ENCODE measurements around the gene ERC1.
"Not testable (repeated sequence)": the region's sequence is repeated elsewhere in the genome, so short reads cannot be mapped to it uniquely, and the experiment has no call there.

Gene ERC1

GRCh38 chr12:1329784-1330476, 338.9 kb downstream of the ERC1 start:
- H3K4me2 ChIP-seq, result no peak overlapping the region
- H3K27ac ChIP-seq, result no peak overlapping the region
- TF ChIP-seq CTCF (conservative IDR thresholded peaks at IDR 0.05; ENCODE audit: low read depth, low read length), result no peak
- no peaks in the 10 kb centered on the region for H4K20me1 ChIP-seq (ENCODE audit: insufficient read depth)
- no peak overlapping the region for H3K9ac ChIP-seq
- peaks cover 12% of the 10 kb centered on the region for H3K4me1 ChIP-seq (ENCODE audit: low read depth, poor library complexity, severe bottlenecking)
- no peak overlapping the region for H3K4me3 ChIP-seq (IDR thresholded peaks at IDR 0.05; ENCODE audit: insufficient read depth, low read depth, low read length)
- H3K27me3 ChIP-seq (ENCODE audit: insufficient read depth, low read depth), result no peaks in the 10 kb centered on the region
- no peaks in the 10 kb centered on the region; the same call in 1 of the 2 replicates for H3K79me2 ChIP-seq (ENCODE audit: insufficient read depth, low read depth)
- H3K36me3 ChIP-seq (ENCODE audit: insufficient read depth), result no peaks in the 10 kb centered on the region; the same call in 1 of the 2 replicates
- no peak overlapping the region for H2AFZ ChIP-seq (ENCODE audit: low read depth)

DNA sequence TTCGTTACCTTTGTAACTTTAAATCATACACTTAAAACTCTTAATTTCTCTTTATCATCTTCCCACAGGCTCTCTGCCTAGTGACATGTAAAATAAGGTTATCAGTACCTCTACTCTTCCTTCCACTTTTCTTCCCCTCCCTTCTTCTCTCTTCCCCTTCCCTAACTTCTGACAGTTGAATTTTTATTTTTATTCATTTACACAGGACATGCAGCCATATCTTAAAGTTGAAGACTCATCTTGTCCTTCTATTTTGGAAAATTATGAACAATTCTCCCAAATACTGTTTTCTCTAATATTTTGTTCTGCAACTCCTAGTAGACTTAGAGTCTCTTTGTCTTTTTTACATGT, 339.4 kb downstream of the ERC1 start:
- H3K27me3 ChIP-seq (ENCODE audit: insufficient read depth, low read depth), result no peaks in the 10 kb centered on the region
- H3K9ac ChIP-seq, result no peak overlapping the region
- H3K79me2 ChIP-seq (ENCODE audit: insufficient read depth, low read depth), result no peaks in the 10 kb centered on the region; the same call in 1 of the 2 replicates
- no peak overlapping the region for H3K27ac ChIP-seq
- no peak overlapping the region for H2AFZ ChIP-seq (ENCODE audit: low read depth)
- H4K20me1 ChIP-seq (ENCODE audit: insufficient read depth), result no peaks in the 10 kb centered on the region
- H3K4me1 ChIP-seq (ENCODE audit: low read depth, poor library complexity, severe bottlenecking), result peaks cover 6% of the 10 kb centered on the region
- TF ChIP-seq CTCF (conservative IDR thresholded peaks at IDR 0.05; ENCODE audit: low read depth, low read length), result no peak
- H3K4me2 ChIP-seq, result no peak overlapping the region
- H3K36me3 ChIP-seq (ENCODE audit: insufficient read depth), result no peaks in the 10 kb centered on the region; the same call in 1 of the 2 replicates
- H3K4me3 ChIP-seq (IDR thresholded peaks at IDR 0.05; ENCODE audit: insufficient read depth, low read depth, low read length), result no peak overlapping the region

- Histone ChIP-seq H3K4me1 (ENCODE audit: low read depth, poor library complexity, severe bottlenecking) (no peaks in the 10 kb centered on the region), H4K20me1 (ENCODE audit: insufficient read depth) (no peaks in the 10 kb centered on the region), H3K9ac (no peak overlapping the region), H3K27ac (no peak overlapping the region), H3K4me3 (IDR thresholded peaks at IDR 0.05; ENCODE audit: insufficient read depth, low read depth, low read length) (no peak overlapping the region), H3K27me3 (ENCODE audit: insufficient read depth, low read depth) (no peaks in the 10 kb centered on the region), H3K79me2 (ENCODE audit: insufficient read depth, low read depth) (no peaks in the 10 kb centered on the region; the same call in 1 of the 2 replicates), H3K36me3 (ENCODE audit: insufficient read depth) (no peaks in the 10 kb centered on the region; the same call in 1 of the 2 replicates), H3K4me2 (no peak overlapping the region), H2AFZ (ENCODE audit: low read depth) (no peak overlapping the region)
- no peak for TF ChIP-seq CTCF (conservative IDR thresholded peaks at IDR 0.05; ENCODE audit: low read depth, low read length)
Measured at GRCh38 chr12:1332327-1332726, 341.3 kb downstream of the ERC1 start.

DNA sequence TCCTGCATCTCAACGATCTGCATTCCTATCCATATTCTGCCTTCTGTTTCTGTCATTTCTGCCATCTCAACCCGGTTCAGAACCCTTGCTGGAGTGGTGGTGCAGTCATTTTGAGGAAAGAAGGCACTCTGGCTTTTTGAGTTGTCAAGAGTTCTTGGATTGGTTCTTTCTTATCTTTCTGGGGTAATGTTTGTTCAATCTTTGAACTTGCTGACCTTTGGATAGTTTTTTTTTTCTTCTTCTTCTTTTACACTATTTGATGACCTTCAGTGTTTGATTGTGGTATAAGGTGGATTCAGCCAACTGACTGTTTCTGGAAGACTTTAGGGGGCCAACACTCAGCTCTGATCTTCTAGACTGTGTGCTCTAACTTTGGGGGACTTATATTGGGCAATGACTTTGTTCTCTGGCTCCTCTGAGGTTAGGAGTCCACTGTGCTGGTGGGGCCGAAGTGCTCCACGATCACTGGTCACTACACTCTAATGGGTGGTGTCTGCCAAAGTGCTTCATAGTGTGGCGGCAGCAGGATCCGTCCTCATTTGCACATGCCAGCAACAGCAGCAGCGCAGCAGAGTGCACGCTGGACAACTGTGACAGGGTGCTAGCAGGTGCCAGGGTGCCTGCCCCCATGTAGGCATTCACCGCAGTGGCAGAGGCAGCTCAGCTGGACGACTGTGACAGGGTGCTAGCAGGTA, 347.6 kb downstream of the ERC1 start:
- Histone ChIP-seq H3K4me2 (no peak overlapping the region), H4K20me1 (ENCODE audit: insufficient read depth) (no peaks in the 10 kb centered on the region), H3K27ac (no peak overlapping the region), H3K4me1 (ENCODE audit: low read depth, poor library complexity, severe bottlenecking) (no peaks in the 10 kb centered on the region), H2AFZ (ENCODE audit: low read depth) (no peak overlapping the region), H3K36me3 (ENCODE audit: insufficient read depth) (no peaks in the 10 kb centered on the region), H3K9ac (no peak overlapping the region), H3K79me2 (ENCODE audit: insufficient read depth, low read depth) (no peaks in the 10 kb centered on the region), H3K27me3 (ENCODE audit: insufficient read depth, low read depth) (no peaks in the 10 kb centered on the region), H3K4me3 (IDR thresholded peaks at IDR 0.05; ENCODE audit: insufficient read depth, low read depth, low read length) (no peak overlapping the region)
- no peak for TF ChIP-seq CTCF (conservative IDR thresholded peaks at IDR 0.05; ENCODE audit: low read depth, low read length)

GRCh38 chr12:1339178-1339541, 348.1 kb downstream of the ERC1 start:
- not testable (repeated sequence) for H2AFZ ChIP-seq (ENCODE audit: low read depth); H3K4me3 ChIP-seq (IDR thresholded peaks at IDR 0.05; ENCODE audit: insufficient read depth, low read depth, low read length); H3K36me3 ChIP-seq (ENCODE audit: insufficient read depth); H3K4me2 ChIP-seq; H3K27ac ChIP-seq; H3K9ac ChIP-seq; H3K27me3 ChIP-seq (ENCODE audit: insufficient read depth, low read depth); H3K4me1 ChIP-seq (ENCODE audit: low read depth, poor library complexity, severe bottlenecking); H3K79me2 ChIP-seq (ENCODE audit: insufficient read depth, low read depth); H4K20me1 ChIP-seq (ENCODE audit: insufficient read depth)
